A673 (cell line): Measurements from ENCODE around the gene DTNA. TPM values are rescaled to one million over a fixed set of nuclear protein-coding genes. Genes with fewer than 3 reads are reported as not detected.

ENCODE experiments used
- BruUV-seq: library from RNA; stranded (reverse); fragments of 400-500 nt; replicated peaks from 2 replicates; lab custom pipeline; 2021; lab: Mats Ljungman, UMichigan
- CTCF ChIA-PET: fragments of 300-600 bp; sonication (Branson Sonifier 250); formaldehyde crosslinking; loops from one replicate; lab custom pipeline; 2022; ENCODE audit warnings: antibody characterized with exemption; lab: Charles Lee
- POLR2A ChIA-PET: fragments of 300-600 bp; sonication (Branson Sonifier 250); formaldehyde crosslinking; loops from one replicate; lab custom pipeline; 2022; ENCODE audit warnings: antibody characterized with exemption; ENCODE audit not compliant: low non-redundant PET; lab: Charles Lee
- DNase-seq: peaks from one replicate; pipeline ENCODE4 v3.0.0-alpha.2; 2015; ENCODE audit warnings: low spot score
- H3K27ac ChIP-seq: fragments of 200-600 bp; sonication (generic); 2 replicates; pipeline ENCODE4 v1.5.1; 2016; ENCODE audit warnings: mixed run types, low read depth, mild to moderate bottlenecking, mixed read lengths, antibody characterized with exemption, low read length; ENCODE audit not compliant: poor library complexity, severe bottlenecking
- H3K27me3 ChIP-seq: fragments of 200-600 bp; sonication (generic); replicated peaks from 2 replicates; pipeline ENCODE4 v1.6.1; 2017; ENCODE audit warnings: mixed run types, low read depth, mild to moderate bottlenecking, mixed read lengths, antibody characterized with exemption, low read length; ENCODE audit not compliant: insufficient read depth, poor library complexity
- H3K36me3 ChIP-seq: fragments of 200-600 bp; sonication (generic); 2 replicates; pipeline ENCODE4 v1.6.1; 2016; ENCODE audit warnings: mixed run types, mild to moderate bottlenecking, mixed read lengths, antibody characterized with exemption, low read length; ENCODE audit not compliant: insufficient read depth, poor library complexity, severe bottlenecking
- H3K4me1 ChIP-seq: fragments of 200-600 bp; sonication (generic); 2 replicates; pipeline ENCODE4 v1.6.1; 2017; ENCODE audit warnings: mixed run types, mild to moderate bottlenecking, mixed read lengths, antibody characterized with exemption, low read length; ENCODE audit not compliant: insufficient read depth, poor library complexity, severe bottlenecking
- H3K4me3 ChIP-seq: fragments of 200-600 bp; sonication (generic); 2 replicates; pipeline ENCODE4 v1.5.1; 2016; ENCODE audit warnings: low read depth, mixed run types, mild to moderate bottlenecking, mixed read lengths, low read length; ENCODE audit not compliant: poor library complexity, severe bottlenecking
- H3K9me3 ChIP-seq: fragments of 200-600 bp; sonication (generic); 2 replicates; pipeline ENCODE4 v1.6.1; 2016; ENCODE audit warnings: mixed run types, low read depth, mild to moderate bottlenecking, mixed read lengths, antibody characterized with exemption, low read length; ENCODE audit not compliant: poor library complexity, severe bottlenecking
- EZH2 ChIP-seq: fragments of 200-600 bp; sonication (generic); IDR thresholded peaks from 2 replicates; pipeline ENCODE4 v1.6.1; 2017; ENCODE audit warnings: borderline replicate concordance, low read depth, mild to moderate bottlenecking, mixed read lengths, antibody characterized with exemption, low read length; ENCODE audit not compliant: poor library complexity, severe bottlenecking
- intact Hi-C: fragments of 100-400 bp; cut with micrococcal nuclease; formaldehyde crosslinking; loops from one replicate; pipeline ENCODE4 v1.10.0; 2022; ENCODE audit not compliant: unreplicated experiment
- total RNA-seq: library from RNA; stranded (reverse); gene quantifications from 2 replicates; pipeline ENCODE4 v1.2.3, GENCODE V29; 2021
- TF ChIP-seq, protein P1 (sequence below): fragments of 300-800, 200-600 bp; sonication (generic); conservative IDR thresholded peaks from 2 replicates; pipeline ENCODE4 v1.5.1; 2017; ENCODE audit warnings: low read depth, mild to moderate bottlenecking, antibody characterized with exemption, low read length, moderate library complexity, mixed read lengths

Gene DTNA
- total RNA-seq, 1 experiment from 2014 or later = 18.6 TPM

DNA sequence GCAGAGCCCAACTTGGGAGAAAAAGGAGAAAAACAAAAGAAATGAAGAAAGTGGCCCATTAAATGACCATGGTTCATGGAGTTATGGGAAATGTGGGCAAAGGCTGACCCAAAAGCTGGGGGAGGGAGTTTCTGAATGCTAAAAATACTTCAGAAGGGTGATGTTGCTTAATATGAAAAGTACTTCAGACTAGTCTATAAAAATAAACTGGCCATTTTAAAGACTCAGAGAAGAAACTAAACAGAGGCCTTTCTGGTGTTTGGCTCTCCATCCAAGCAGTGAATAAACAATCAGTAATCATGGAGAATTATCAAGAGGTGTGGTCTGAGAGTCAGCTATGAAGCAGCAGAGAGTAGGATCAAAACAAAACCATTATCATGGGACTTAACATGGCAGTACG lies 170.3 kb downstream of the DTNA start:
- CTCF ChIA-PET = no interaction called here
- no peaks in the 10 kb centered on the region for H3K36me3 ChIP-seq
- no peaks in the 10 kb centered on the region for H3K9me3 ChIP-seq
- intact Hi-C loops = no loop called here
- H3K4me3 ChIP-seq = no peak overlapping the region
- POLR2A ChIA-PET = no interaction called here
- TF ChIP-seq, protein P1, sequence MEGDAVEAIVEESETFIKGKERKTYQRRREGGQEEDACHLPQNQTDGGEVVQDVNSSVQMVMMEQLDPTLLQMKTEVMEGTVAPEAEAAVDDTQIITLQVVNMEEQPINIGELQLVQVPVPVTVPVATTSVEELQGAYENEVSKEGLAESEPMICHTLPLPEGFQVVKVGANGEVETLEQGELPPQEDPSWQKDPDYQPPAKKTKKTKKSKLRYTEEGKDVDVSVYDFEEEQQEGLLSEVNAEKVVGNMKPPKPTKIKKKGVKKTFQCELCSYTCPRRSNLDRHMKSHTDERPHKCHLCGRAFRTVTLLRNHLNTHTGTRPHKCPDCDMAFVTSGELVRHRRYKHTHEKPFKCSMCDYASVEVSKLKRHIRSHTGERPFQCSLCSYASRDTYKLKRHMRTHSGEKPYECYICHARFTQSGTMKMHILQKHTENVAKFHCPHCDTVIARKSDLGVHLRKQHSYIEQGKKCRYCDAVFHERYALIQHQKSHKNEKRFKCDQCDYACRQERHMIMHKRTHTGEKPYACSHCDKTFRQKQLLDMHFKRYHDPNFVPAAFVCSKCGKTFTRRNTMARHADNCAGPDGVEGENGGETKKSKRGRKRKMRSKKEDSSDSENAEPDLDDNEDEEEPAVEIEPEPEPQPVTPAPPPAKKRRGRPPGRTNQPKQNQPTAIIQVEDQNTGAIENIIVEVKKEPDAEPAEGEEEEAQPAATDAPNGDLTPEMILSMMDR = no peak
- TF ChIP-seq EZH2 = no peak
- DNase-seq = no peak
- H3K4me1 ChIP-seq = no peaks in the 10 kb centered on the region
- H3K27me3 ChIP-seq = no peaks in the 10 kb centered on the region
- BruUV-seq = no TSS peak
- no peak overlapping the region for H3K27ac ChIP-seq

DNA sequence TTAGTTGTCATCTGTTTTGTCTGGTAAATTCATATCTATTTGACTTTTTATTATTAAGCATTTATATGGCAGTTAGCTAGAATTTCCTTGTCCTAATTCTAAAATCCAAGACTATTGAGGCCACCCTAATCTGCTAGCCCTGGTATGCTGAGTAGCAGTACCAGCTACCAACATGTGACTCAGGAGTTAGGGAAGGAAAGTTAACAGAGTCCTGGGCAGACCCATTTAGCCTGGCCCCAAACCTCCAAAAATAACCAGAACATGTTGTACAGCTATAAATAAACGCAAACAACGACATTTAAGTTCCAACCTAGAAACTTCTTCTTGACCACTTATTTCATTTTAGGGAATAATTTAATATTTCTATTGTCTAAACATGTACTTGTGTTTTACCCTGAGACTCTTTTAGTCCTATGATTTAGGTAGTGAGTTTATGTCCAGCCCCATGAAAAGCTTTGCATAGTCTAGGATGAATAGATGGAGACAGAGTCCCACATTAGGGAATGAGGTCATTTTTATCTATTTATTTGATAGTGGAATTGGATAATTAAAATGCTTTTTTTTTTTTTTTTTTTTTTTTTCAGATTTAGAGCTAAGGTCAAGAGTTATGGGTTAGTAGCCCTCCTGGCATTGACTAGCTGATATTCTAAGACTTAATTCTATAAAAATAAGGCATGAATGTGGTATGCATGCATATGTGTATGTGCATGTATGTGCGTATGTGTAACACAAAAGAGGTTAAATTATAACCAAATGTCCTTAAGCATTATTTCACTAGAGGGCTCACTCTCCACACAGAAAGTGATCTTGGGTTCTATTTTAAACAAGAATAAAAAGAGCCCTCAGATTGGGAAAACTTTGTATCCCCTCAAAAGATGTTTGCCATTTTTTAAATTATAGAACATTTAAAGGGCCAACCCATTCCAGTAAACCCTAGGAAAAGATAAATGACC lies 171.1 kb downstream of the DTNA start:
- POLR2A ChIA-PET = no interaction called here
- intact Hi-C loops = no loop called here
- Histone ChIP-seq H3K4me1 (no peaks in the 10 kb centered on the region), H3K27ac (no peak overlapping the region), H3K27me3 (no peaks in the 10 kb centered on the region), H3K36me3 (no peaks in the 10 kb centered on the region), H3K9me3 (no peaks in the 10 kb centered on the region), H3K4me3 (no peak overlapping the region)
- TF ChIP-seq EZH2 = no peak
- TF ChIP-seq, protein P1 = peak; percentile 28; the same call in 1 of the 2 replicates
- no TSS peak for BruUV-seq
- CTCF ChIA-PET = no interaction called here
- DNase-seq = no peak

DNA sequence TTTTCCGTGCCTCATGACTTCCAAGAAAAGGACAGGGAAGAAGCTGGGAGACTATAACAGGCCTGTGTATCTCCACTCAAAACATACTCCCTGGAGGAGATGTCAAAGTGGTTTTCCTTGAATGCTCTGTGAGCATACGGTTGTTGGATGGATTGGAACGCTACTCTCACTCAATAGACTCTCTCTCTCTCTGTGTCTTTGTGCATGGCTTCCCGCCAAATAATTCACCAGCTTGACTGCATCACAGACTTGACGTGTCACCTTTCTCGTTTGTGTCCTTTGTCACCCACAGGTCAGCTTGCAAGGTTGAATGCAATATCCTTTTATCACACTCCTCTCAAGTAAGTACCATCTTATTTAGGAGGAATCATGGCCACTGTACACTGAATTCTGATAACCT lies 174.3 kb downstream of the DTNA start:
- ChIA-PET POLR2A (no interaction called here), CTCF (no interaction called here)
- Histone ChIP-seq H3K4me3 (no peak overlapping the region), H3K27me3 (no peaks in the 10 kb centered on the region), H3K36me3 (no peaks in the 10 kb centered on the region), H3K4me1 (no peaks in the 10 kb centered on the region), H3K27ac (no peak overlapping the region), H3K9me3 (no peaks in the 10 kb centered on the region)
- no peak for DNase-seq
- intact Hi-C loops = no loop called here
- BruUV-seq = no TSS peak
- TF ChIP-seq, protein P1 = no peak
- no peak for TF ChIP-seq EZH2
